HG02588 (cell line): ENCODE measurements around the gene KCNH4.
"Not testable (repeated sequence)": the region's sequence is repeated elsewhere in the genome, so short reads cannot be mapped to it uniquely, and the experiment has no call there.

Experiments used
- ATAC-seq: cut with Tn5 transposase; IDR thresholded peaks from one replicate; pipeline ENCODE4 v1.9.1; 2021; ENCODE audit warnings: mild to moderate bottlenecking, moderate library complexity; ENCODE audit not compliant: unreplicated experiment

KCNH4 gene

GRCh38 chr17:42179911-42180410 is 981 bp downstream of the KCNH4 start:
- no peak for ATAC-seq

GRCh38 chr17:42179335-42179734 is 1.6 kb downstream of the KCNH4 start:
- ATAC-seq: no peak

GRCh38 chr17:42178817-42179216 is 2.1 kb downstream of the KCNH4 start:
- ATAC-seq: no peak

- ATAC-seq: no peak
These were observed 3.3 kb downstream of the KCNH4 start for GRCh38 chr17:42177684-42178083.

GRCh38 chr17:42174126-42174783 is 6.7 kb downstream of the KCNH4 start:
- ATAC-seq: no peak

GRCh38 chr17:42171831-42172230 is 9.1 kb downstream of the KCNH4 start:
- no peak for ATAC-seq

GRCh38 chr17:42169351-42169750 is 11.6 kb downstream of the KCNH4 start:
- no peak for ATAC-seq

- ATAC-seq: no peak
These were observed 13.1 kb downstream of the KCNH4 start for GRCh38 chr17:42167807-42168206.

GRCh38 chr17:42166196-42166763 is 14.7 kb downstream of the KCNH4 start:
- no peak for ATAC-seq

GRCh38 chr17:42165751-42166150 is 15.2 kb downstream of the KCNH4 start:
- no peak for ATAC-seq

- ATAC-seq: no peak
These were observed 17.1 kb downstream of the KCNH4 start for GRCh38 chr17:42163696-42164407.

- ATAC-seq: no peak
These were observed 17.8 kb downstream of the KCNH4 start for GRCh38 chr17:42163113-42163512.

- ATAC-seq: no peak
These were observed 20.4 kb downstream of the KCNH4 start for GRCh38 chr17:42160531-42160910.

GRCh38 chr17:42159796-42160530 is 21.0 kb downstream of the KCNH4 start:
- ATAC-seq: no peak

- no peak for ATAC-seq
These were observed 25.3 kb downstream of the KCNH4 start for GRCh38 chr17:42155614-42156045.

GRCh38 chr17:42153919-42154742 is 26.8 kb downstream of the KCNH4 start:
- ATAC-seq: no peak

GRCh38 chr17:42146911-42147607 is 33.9 kb downstream of the KCNH4 start:
- ATAC-seq: no peak

GRCh38 chr17:42143138-42143537 is 37.8 kb downstream of the KCNH4 start:
- not testable (repeated sequence) for ATAC-seq

GRCh38 chr17:42142371-42142896 is 38.5 kb downstream of the KCNH4 start:
- no peak for ATAC-seq

GRCh38 chr17:42141382-42141781 is 39.6 kb downstream of the KCNH4 start:
- ATAC-seq: no peak
